ENCODE measurements around the gene BBC3.

DNA sequence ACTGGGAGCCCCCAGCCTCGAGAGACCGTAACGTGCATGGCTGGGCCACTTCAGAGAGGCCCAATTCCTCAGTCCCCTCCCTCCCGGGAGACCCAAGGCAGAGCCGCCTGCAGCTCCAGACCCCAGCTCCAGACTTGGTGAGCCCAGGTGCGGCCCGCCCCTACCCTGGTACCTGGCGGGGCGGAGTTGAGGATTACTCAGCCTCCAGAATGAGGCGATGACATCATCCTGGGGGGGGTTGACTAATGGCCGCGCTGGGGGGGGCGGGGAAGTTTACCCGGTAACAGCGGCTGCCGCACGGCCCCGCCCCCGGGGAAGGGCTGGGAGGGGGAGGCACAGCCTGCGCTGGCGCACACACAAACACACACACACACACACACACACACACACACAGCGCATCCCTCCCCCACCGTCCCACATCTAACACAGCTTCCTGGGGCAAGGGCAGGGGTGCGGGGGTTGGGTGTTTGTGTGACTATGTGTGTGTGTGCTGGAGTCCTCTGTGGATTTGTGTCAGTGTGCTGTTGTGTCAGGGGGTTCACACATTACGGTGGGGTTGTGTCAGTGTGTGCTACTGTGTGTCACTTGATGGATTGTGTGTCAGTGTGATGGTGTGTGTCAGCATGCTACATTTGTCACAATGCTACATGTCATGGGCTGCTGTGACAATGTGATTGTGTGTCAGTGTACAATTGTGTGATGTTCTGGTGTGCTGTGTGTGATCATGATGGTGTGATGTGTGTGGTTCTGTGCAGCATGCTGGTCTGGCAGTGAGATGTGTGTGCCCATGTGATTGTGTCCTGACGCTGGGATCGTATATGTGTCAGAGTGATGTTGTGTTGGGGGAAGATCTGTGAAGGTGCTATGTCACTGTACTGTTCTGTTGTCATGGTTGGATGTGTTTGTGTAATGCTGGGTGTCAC is 10.3 kb upstream of the BBC3 start:
- TF ChIP-seq, protein P1, sequence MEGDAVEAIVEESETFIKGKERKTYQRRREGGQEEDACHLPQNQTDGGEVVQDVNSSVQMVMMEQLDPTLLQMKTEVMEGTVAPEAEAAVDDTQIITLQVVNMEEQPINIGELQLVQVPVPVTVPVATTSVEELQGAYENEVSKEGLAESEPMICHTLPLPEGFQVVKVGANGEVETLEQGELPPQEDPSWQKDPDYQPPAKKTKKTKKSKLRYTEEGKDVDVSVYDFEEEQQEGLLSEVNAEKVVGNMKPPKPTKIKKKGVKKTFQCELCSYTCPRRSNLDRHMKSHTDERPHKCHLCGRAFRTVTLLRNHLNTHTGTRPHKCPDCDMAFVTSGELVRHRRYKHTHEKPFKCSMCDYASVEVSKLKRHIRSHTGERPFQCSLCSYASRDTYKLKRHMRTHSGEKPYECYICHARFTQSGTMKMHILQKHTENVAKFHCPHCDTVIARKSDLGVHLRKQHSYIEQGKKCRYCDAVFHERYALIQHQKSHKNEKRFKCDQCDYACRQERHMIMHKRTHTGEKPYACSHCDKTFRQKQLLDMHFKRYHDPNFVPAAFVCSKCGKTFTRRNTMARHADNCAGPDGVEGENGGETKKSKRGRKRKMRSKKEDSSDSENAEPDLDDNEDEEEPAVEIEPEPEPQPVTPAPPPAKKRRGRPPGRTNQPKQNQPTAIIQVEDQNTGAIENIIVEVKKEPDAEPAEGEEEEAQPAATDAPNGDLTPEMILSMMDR (IDR thresholded peaks at IDR 0.05), result no peak
- no peak for TF ChIP-seq POLR2A (IDR thresholded peaks at IDR 0.05)

All from right lobe of liver (tissue), 4 donors.